Endothelial cell of umbilical vein (primary cell): ENCODE measurements around the gene BRF1. TPM values are rescaled to one million over a fixed set of nuclear protein-coding genes. Genes with fewer than 3 reads are reported as not detected.

ENCODE experiments used
- BruUV-seq: library from RNA; stranded (reverse); fragments of 400-500 nt; replicated peaks from 2 replicates; lab custom pipeline; 2021; lab: Mats Ljungman, UMichigan
- CTCF ChIA-PET: fragments of 300-600, 350-600 bp; sonication (Branson Sonifier 250); formaldehyde crosslinking; loops from one replicate; lab custom pipeline; 2021; ENCODE audit warnings: antibody characterized with exemption, inconsistent platforms; lab: Charles Lee
- POLR2A ChIA-PET: fragments of 300-600, 350-600 bp; sonication (Branson Sonifier 250); formaldehyde crosslinking; loops from one replicate; lab custom pipeline; 2021; ENCODE audit warnings: antibody characterized with exemption, inconsistent platforms; lab: Charles Lee
- DNase-seq: peaks from one replicate; pipeline ENCODE4 v3.0.0-alpha.2; 2011; ENCODE audit warnings: low read depth, low spot score
- FAIRE-seq: peaks from 2 replicates; lab custom pipeline; 2011; peaks lifted over from hg19 to GRCh38; lab: Jason Lieb, UNC
- H2AFZ ChIP-seq: 2 replicates; pipeline ENCODE4 v1.6.0; 2012; ENCODE audit warnings: low read depth, low read length, control low read depth, inconsistent platforms
- H3K27ac ChIP-seq: 2 replicates; pipeline ENCODE4 v1.5.1; 2011; ENCODE audit warnings: low read depth, mild to moderate bottlenecking, control low read depth, low read length, moderate library complexity; ENCODE audit not compliant: insufficient read depth
- H3K27me3 ChIP-seq, 2 experiments: 2 replicates each; pipeline versions ENCODE4 v1.6.0 to v1.6.1; 2011; ENCODE audit warnings: low read length in 2 of 2, mixed read lengths in 1 of 2; ENCODE audit not compliant: control insufficient read depth in 2 of 2, insufficient read depth in 2 of 2
- H3K36me3 ChIP-seq, 2 experiments: 2 replicates in 1 of 2; 3 replicates in 1 of 2; pipeline ENCODE4 v1.5.1; 2011; ENCODE audit warnings: low read length in 2 of 2, mild to moderate bottlenecking in 1 of 2, moderate library complexity in 1 of 2; ENCODE audit not compliant: control insufficient read depth in 2 of 2, insufficient read depth in 2 of 2; ENCODE audit errors: extremely low read depth in 1 of 2
- H3K4me1 ChIP-seq: 3 replicates; pipeline ENCODE4 v1.5.1; 2011; ENCODE audit warnings: mild to moderate bottlenecking, low read length; ENCODE audit not compliant: control insufficient read depth, insufficient read depth; ENCODE audit errors: extremely low read depth
- H3K4me2 ChIP-seq: 2 replicates; pipeline ENCODE4 v1.6.1; 2011; ENCODE audit warnings: low read length, control low read depth, mixed read lengths; ENCODE audit not compliant: insufficient read depth
- H3K4me3 ChIP-seq, 3 experiments: fragments of 200-600 bp in 1 of 3; sonication (generic), shearing (Covaris generic) in 1 of 3; replicated peaks in 1 of 3; 2 replicates each; pipeline ENCODE4 v1.5.1; 2011 to 2016; ENCODE audit warnings: control low read depth in 3 of 3, low read length in 3 of 3, mild to moderate bottlenecking in 2 of 3, inconsistent platforms in 1 of 3, low read depth in 1 of 3, moderate library complexity in 1 of 3; ENCODE audit not compliant: insufficient read depth in 1 of 3
- H3K79me2 ChIP-seq: 2 replicates; pipeline ENCODE4 v1.6.0; 2012; ENCODE audit warnings: low read length, inconsistent platforms; ENCODE audit not compliant: control insufficient read depth, insufficient read depth
- H3K9ac ChIP-seq: replicated peaks from 2 replicates; pipeline ENCODE3; 2011; ENCODE audit warnings: low read length, control low read depth; ENCODE audit not compliant: insufficient read depth; ENCODE audit errors: extremely low read depth
- H3K9me1 ChIP-seq: replicated peaks from 3 replicates; pipeline ENCODE4 v1.6.0; 2011; ENCODE audit warnings: mild to moderate bottlenecking, low read length; ENCODE audit not compliant: control insufficient read depth, insufficient read depth; ENCODE audit errors: extremely low read depth
- H3K9me3 ChIP-seq: replicated peaks from 2 replicates; pipeline ENCODE4 v1.5.1; 2012; ENCODE audit warnings: low read length, inconsistent platforms; ENCODE audit not compliant: control insufficient read depth, insufficient read depth
- H4K20me1 ChIP-seq: replicated peaks from 2 replicates; pipeline ENCODE3; 2011; ENCODE audit warnings: mild to moderate bottlenecking, low read length; ENCODE audit not compliant: control insufficient read depth, insufficient read depth; ENCODE audit errors: extremely low read depth
- EZH2 ChIP-seq: IDR thresholded peaks from 2 replicates; pipeline ENCODE4 v1.6.1; 2012; ENCODE audit warnings: borderline replicate concordance, low read depth, mild to moderate bottlenecking, moderate library complexity, low read length, inconsistent platforms; ENCODE audit not compliant: severe bottlenecking
- FOS ChIP-seq: IDR thresholded peaks from 2 replicates; pipeline ENCODE4 v1.6.1; 2011; ENCODE audit warnings: mild to moderate bottlenecking, low read length, moderate library complexity, borderline replicate concordance; ENCODE audit not compliant: insufficient read depth
- GATA2 ChIP-seq: IDR thresholded peaks from 2 replicates; pipeline ENCODE4 v1.7.0; 2011; ENCODE audit warnings: low read depth, mild to moderate bottlenecking, moderate library complexity, mixed read lengths, low read length; ENCODE audit not compliant: insufficient read length, insufficient read depth
- JUN ChIP-seq: IDR thresholded peaks from 2 replicates; pipeline ENCODE4 v1.6.1; 2011; ENCODE audit warnings: borderline replicate concordance, low read depth; ENCODE audit not compliant: insufficient read length, insufficient read depth
- MYC ChIP-seq: IDR thresholded peaks from one replicate; pipeline ENCODE4 v1.6.1; 2011; ENCODE audit warnings: mild to moderate bottlenecking, low read depth, low read length
- POLR2A ChIP-seq: IDR thresholded peaks from 2 replicates; pipeline ENCODE4 v1.6.1; 2012; ENCODE audit warnings: low read depth, mild to moderate bottlenecking, control low read depth, low read length
- POLR2AphosphoS5 ChIP-seq: IDR thresholded peaks from 2 replicates; pipeline ENCODE4 v1.6.1; 2012; ENCODE audit warnings: low read depth, mild to moderate bottlenecking, control low read depth, low read length, moderate library complexity; ENCODE audit not compliant: insufficient read depth
- dilution Hi-C: fragments of 300-500 bp; cut with MboI; formaldehyde crosslinking; loops from one replicate; pipeline ENCODE4 v1.15.0; 2019; ENCODE audit warnings: low sequenced_read_pairs; ENCODE audit not compliant: extremely low pct_ligation_motif_present
- intact Hi-C: fragments of 100-400 bp; cut with micrococcal nuclease; formaldehyde crosslinking; loops from one replicate; pipeline ENCODE4 v1.10.0; 2022
- polyA plus RNA-seq, 4 experiments: library from polyadenylated mRNA; depleted of rRNA in 3 of 4; stranded (reverse) in 3 of 4; unstranded in 1 of 4; fragments of >200 nt; gene quantifications; 2 replicates each; pipeline versions ENCODE4 v1.2.1 to v1.2.3, GENCODE V29; 2011 to 2012; ENCODE audit warnings: missing spikeins in 1 of 4
- total RNA-seq: library from RNA; stranded (reverse); gene quantifications from 2 replicates; pipeline ENCODE4 v1.2.3, GENCODE V29; 2021
- TF ChIP-seq, protein P1 (sequence below), 2 donors: IDR thresholded peaks; 1 replicate in 1 of 2; 2 replicates in 1 of 2; pipeline ENCODE4 v1.5.1; 2011; ENCODE audit warnings: low read length in 2 of 2, mild to moderate bottlenecking in 2 of 2, moderate library complexity in 2 of 2, control low read depth in 1 of 2, inconsistent platforms in 1 of 2, low read depth in 1 of 2; ENCODE audit not compliant: insufficient read depth in 1 of 2; ENCODE audit errors: extremely low read depth in 1 of 2
- TF ChIP-seq, protein P2 (sequence below): IDR thresholded peaks from 2 replicates; pipeline ENCODE4 v1.6.1; 2011; ENCODE audit not compliant: insufficient read depth, insufficient read length

Gene BRF1
- total and polyA plus RNA-seq, 2 donors (not counting 3 experiments of a cell fraction or from before 2014, with no cell fraction given) = 19.0 to 47.2 TPM

DNA sequence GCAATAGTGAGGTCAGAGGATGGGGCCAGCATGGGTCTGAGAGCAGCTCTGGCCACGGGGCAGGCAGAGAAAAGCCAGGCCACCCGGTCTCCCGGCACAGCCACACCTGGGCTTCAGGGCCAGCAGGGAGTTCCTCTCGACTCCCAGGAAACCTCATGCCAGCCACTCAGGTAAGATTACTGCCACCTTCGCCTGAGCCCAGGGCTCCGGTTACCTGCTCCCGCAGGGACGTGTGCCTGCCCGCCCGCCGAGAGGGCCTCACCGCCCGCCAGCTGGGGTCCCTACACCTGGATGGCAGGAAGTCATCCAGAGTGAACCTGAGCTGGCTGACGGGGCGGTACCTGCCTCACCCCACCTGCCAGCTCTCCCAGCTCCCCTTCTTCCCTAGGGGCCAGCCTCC lies 139.5 kb downstream of the BRF1 start:
- Histone ChIP-seq H2AFZ (no peak overlapping the region), H3K4me3 (no peak overlapping the region), H3K4me2 (no peak overlapping the region), H4K20me1 (no peaks in the 10 kb centered on the region), H3K4me1 (peaks cover 5% of the 10 kb centered on the region), H3K9me1 (no peaks in the 10 kb centered on the region), H3K27me3 (no peaks in the 10 kb centered on the region), H3K9me3 (no peaks in the 10 kb centered on the region), H3K79me2 (peaks cover 81% of the 10 kb centered on the region), H3K9ac (no peak overlapping the region), H3K36me3 (peaks cover 0 to 9% of the 10 kb centered on the region in 2 experiments), H3K27ac (no peak overlapping the region)
- TF ChIP-seq, protein P1, sequence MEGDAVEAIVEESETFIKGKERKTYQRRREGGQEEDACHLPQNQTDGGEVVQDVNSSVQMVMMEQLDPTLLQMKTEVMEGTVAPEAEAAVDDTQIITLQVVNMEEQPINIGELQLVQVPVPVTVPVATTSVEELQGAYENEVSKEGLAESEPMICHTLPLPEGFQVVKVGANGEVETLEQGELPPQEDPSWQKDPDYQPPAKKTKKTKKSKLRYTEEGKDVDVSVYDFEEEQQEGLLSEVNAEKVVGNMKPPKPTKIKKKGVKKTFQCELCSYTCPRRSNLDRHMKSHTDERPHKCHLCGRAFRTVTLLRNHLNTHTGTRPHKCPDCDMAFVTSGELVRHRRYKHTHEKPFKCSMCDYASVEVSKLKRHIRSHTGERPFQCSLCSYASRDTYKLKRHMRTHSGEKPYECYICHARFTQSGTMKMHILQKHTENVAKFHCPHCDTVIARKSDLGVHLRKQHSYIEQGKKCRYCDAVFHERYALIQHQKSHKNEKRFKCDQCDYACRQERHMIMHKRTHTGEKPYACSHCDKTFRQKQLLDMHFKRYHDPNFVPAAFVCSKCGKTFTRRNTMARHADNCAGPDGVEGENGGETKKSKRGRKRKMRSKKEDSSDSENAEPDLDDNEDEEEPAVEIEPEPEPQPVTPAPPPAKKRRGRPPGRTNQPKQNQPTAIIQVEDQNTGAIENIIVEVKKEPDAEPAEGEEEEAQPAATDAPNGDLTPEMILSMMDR (IDR thresholded peaks at IDR 0.05; ENCODE audit: extremely low read depth in 1 of 2, insufficient read depth in 1 of 2, low read depth in 1 of 2, low read length in 2 of 2) = no peak
- TF ChIP-seq FOS (no peak), MYC (no peak), JUN (no peak), EZH2 (no peak), GATA2 (no peak), POLR2AphosphoS5 (no peak), POLR2A (no peak)
- TF ChIP-seq, protein P2, sequence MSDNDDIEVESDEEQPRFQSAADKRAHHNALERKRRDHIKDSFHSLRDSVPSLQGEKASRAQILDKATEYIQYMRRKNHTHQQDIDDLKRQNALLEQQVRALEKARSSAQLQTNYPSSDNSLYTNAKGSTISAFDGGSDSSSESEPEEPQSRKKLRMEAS = no peak
- CTCF ChIA-PET = interaction anchor here (1.0 kb wide), 1 partner anchor 11 kb away, joined by 3 read pairs; no protein-coding TSS in a partner anchor
- FAIRE-seq (no peak), DNase-seq (no peak)
- intact Hi-C loops = loop anchor here (10.0 kb wide), 1 partner anchor 83 kb away; the partner anchor contains the start of gene BTBD6
- dilution Hi-C loops = no loop called here
- BruUV-seq = no TSS peak
- POLR2A ChIA-PET = interaction anchor here (0.6 kb wide), 1 partner anchor 66 kb away, joined by 3 read pairs; no protein-coding TSS in a partner anchor
